Ramos (cell line): ENCODE measurements around the gene UTP4.

Experiments
- in situ Hi-C: fragments of 300-500 bp; cut with MboI; formaldehyde crosslinking; loops from one replicate; pipeline ENCODE4 v1.14.3; 2022; ENCODE audit warnings: low sequenced_read_pairs; ENCODE audit not compliant: unreplicated experiment

The UTP4 gene

GRCh38 chr16:69199382-69199781, 66.9 kb downstream of the UTP4 start:
- in situ Hi-C loops = no loop called here

GRCh38 chr16:69201291-69201690, 68.8 kb downstream of the UTP4 start:
- in situ Hi-C loops = no loop called here

GRCh38 chr16:69201787-69202186, 69.3 kb downstream of the UTP4 start:
- in situ Hi-C loops = no loop called here

GRCh38 chr16:69204172-69204571, 71.7 kb downstream of the UTP4 start:
- in situ Hi-C loops = no loop called here

- in situ Hi-C loops = no loop called here
Measured at GRCh38 chr16:69209735-69210134, 77.3 kb downstream of the UTP4 start.

- in situ Hi-C loops = no loop called here
Measured at GRCh38 chr16:69217433-69217832, 85.0 kb downstream of the UTP4 start.
